Astrocyte of the cerebellum (primary cell): Measurements from ENCODE around the gene GPS1.

ENCODE experiments used
- DNase-seq: peaks from one replicate; pipeline ENCODE4 v3.0.0-alpha.2; 2011; ENCODE audit warnings: low read depth
- H3K4me3 ChIP-seq: 2 replicates; pipeline ENCODE4 v1.5.1; 2011; ENCODE audit warnings: mild to moderate bottlenecking, low read depth, low read length, moderate library complexity
- in situ Hi-C: cut with HindIII; loops from 2 replicates; pipeline ENCODE4 v1.10.0; 2017; ENCODE audit warnings: low sequenced_read_pairs
- TF ChIP-seq, protein P1 (sequence below): IDR thresholded peaks from 2 replicates; pipeline ENCODE4 v1.5.1; 2012; ENCODE audit warnings: low read length, low read depth, moderate library complexity, mild to moderate bottlenecking; ENCODE audit errors: missing control alignments

GPS1 gene

DNA sequence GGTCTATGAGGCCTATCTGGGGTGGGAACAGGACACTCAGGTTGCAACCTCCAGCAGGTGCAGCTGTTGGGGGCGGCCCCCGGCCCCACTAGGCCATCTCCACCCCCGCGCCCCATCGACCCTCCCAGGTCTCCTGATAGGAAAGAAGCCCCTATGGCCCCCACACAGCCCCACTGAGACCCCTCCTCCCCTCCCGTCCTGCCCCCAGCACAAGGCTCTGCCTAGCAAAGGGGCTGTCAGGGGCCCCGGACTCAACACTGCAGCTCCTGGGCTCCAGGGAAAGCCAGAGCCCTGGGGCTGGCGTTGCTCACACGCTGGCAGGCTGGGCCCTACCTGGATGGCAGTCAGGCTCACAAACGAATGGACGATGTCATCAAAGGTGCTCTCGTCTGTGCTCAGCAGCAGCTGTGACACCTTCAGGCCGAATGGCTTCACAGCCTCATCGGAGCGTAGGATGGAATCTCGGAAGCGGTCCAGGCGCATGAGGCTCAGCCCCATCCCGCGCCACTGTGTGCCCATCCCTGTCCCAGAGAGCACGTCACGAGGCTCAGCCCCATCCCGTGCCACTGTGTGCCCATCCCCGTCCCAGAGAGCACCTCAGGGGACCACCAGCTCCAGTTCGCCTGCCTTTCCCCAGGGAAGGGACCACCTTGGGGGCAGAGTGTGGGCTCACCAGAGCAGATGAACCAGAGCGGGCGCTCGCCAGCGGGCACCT is 39.0 kb downstream of the GPS1 start:
- TF ChIP-seq, protein P1, sequence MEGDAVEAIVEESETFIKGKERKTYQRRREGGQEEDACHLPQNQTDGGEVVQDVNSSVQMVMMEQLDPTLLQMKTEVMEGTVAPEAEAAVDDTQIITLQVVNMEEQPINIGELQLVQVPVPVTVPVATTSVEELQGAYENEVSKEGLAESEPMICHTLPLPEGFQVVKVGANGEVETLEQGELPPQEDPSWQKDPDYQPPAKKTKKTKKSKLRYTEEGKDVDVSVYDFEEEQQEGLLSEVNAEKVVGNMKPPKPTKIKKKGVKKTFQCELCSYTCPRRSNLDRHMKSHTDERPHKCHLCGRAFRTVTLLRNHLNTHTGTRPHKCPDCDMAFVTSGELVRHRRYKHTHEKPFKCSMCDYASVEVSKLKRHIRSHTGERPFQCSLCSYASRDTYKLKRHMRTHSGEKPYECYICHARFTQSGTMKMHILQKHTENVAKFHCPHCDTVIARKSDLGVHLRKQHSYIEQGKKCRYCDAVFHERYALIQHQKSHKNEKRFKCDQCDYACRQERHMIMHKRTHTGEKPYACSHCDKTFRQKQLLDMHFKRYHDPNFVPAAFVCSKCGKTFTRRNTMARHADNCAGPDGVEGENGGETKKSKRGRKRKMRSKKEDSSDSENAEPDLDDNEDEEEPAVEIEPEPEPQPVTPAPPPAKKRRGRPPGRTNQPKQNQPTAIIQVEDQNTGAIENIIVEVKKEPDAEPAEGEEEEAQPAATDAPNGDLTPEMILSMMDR = no peak
- in situ Hi-C loops = no loop called here
- DNase-seq = no peak
- no peak overlapping the region for H3K4me3 ChIP-seq

DNA sequence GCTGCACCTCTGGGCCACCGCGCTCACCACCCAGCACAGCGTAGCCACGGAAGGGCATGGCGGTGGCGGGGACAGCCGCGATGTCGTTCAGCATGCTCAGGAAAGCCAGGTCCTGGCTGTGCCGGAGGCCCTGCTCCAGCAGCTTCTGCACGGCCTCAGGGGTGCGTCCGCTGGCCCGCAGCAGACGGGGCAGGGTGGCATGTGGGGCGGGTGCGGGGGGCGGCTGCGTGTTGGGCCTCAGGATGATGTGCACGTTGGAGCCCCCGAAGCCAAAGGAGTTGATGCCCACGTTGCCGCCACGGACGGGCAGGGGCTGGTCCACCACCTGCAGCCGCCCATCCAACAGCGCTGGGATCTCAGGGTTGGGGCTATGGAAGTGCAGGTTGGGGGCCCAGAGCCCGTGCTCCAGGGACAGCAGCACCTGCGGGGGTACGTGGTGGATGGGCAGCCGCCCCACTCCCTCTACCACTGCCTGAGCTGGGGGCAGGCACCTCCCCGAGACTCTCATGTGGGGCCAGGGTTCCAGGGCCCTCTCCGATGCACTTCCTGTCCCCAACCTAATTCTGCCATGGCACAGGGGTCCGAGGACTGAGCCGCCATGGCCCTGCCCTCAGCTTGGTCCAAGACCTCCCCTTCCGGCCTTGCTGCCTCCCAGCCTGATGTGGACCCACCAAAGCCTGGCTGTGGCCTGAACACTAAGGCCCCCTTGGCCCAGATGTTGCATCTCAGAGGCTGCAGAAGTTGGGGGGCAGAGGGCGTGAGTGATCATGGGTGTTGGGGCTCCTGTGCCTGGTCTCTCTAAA is 39.8 kb downstream of the GPS1 start:
- in situ Hi-C loops = no loop called here
- no peak overlapping the region for H3K4me3 ChIP-seq
- DNase-seq = no peak
- TF ChIP-seq, protein P1 = no peak

DNA sequence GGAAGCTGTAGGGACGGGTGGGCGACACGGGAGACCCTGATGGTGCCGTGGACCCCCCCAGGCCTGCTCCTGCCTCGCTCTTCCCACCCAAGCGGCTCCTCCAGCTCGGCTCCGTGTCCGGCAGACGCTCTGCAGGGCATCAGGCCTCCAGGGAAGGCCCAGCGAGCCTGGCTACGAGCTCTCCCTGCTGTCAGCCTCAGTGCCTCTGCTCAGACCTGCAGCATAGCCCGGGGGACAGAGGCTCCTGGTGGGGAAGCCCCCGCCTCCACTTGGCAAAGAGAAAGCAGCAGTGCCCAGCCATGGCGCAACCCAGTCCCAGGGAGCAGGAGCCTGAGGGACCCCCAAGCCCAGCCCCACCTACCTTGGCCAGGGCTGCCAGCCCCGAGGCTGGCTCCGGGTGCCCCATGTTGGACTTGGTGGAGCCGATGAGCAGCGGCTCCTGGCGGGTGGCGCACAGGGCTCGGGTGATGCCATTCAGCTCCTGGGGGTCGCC is 40.4 kb downstream of the GPS1 start:
- TF ChIP-seq, protein P1 = no peak

DNA sequence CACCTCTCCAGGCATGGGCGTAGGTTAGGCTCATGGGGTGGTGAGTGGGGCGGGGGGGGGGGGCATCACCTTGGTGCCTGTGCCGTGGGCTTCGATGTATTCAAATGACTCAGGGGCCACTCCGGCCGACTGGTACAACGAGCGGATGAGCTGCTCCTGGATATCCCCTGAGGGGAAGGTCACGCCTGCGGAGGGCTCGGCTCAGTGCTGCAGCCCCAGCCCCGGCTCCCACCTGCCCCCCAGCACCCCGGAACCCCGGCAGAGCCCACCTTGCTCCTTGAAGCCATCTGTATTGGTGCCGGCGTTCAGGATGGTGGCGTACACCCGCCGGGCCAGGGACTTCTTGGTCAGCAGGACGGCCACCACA is 40.9 kb downstream of the GPS1 start:
- in situ Hi-C loops = no loop called here
- TF ChIP-seq, protein P1 = no peak
- DNase-seq = no peak
- H3K4me3 ChIP-seq = no peak overlapping the region

More for the DNA sequence above, 40.4 kb downstream of the GPS1 start:
- no peak overlapping the region for H3K4me3 ChIP-seq
- DNase-seq = no peak
- in situ Hi-C loops = no loop called here

DNA sequence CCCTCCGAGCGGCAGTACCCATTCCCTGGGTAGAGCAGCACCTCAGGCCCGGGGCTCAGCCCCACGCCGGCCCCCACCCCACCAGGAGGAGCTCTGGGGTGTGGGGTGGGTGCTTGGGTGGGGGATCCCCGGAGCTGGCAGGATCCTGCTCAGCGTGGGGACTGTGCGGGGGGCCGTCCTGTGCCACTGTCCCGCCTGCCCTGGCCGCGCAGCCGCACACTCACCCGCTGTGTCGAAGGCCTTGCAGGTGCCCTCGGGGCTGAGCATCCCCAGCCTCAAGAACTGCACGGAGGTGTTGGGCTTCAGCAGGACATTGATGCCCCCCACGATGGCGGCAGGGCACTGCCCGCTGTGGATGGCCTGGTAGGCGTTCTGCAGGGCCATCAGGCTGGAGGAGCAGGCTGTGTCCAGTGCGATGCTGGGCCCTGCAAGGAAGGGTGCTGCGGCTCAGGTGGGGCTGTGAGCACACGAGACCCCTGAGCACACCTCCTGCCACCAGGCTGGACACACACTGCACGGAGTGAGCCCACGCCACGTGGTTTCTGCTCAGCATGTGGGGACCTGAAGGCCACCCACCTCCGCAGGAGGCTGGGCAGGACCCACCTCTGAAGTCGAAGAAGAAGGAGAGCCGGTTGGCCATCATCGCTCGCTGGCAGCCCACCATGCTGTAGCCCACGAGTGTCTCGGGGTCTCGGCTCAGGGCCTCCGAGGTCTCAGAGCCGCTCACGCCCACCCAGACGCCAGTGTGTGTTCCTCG is 41.5 kb downstream of the GPS1 start:
- no peak overlapping the region for H3K4me3 ChIP-seq
- TF ChIP-seq, protein P1 = no peak
- no peak for DNase-seq
- in situ Hi-C loops = no loop called here

DNA sequence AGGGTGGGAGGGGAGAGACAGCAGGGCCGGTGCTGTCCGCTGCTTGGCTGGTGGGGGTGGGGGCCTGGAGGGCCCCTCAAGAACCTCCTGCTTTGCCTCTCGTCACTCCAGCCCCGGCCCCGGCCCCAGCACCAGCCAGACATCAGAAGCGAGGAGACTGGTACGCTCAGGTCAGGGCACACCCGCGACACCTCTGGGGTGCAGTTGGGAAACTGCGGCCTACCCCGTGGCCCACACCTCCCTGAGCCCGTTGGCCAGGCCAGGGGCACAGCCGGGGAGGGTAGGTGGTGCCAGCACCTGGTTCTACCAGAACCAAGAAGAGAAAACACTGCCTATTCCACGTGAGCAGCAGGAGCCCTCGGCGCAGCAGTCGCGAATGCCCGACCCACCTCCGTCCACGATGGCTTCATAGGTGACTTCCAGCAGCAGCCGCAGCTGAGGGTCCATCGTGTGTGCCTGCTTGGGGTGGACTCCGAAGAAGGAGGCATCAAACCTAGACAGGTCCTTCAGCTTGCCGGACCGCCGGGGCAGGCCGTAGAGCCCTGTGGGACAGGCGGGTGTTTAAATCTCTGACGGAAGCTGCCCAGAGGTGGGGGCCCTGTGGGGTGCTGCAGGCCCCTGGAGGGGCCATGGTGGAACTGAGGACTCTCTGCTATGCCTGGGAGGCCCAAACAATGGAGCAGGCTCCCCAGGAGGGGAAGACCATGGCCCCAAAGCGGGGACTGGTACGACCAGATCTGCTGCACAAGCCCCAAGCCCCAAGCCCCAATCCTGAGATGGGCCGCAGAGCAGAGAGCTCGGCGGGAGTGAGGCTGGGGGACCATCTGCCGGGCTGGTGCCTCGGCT is 43.5 kb downstream of the GPS1 start:
- DNase-seq = no peak
- TF ChIP-seq, protein P1 = no peak
- in situ Hi-C loops = no loop called here
- peak overlapping the region; percentile 61 for H3K4me3 ChIP-seq
